GM19372 (cell line): Measurements from ENCODE around the gene WBP2.

ENCODE experiments used
- ATAC-seq: cut with Tn5 transposase; IDR thresholded peaks from one replicate; pipeline ENCODE4 v1.9.1; 2021; ENCODE audit warnings: mild to moderate bottlenecking, low read depth, moderate library complexity; ENCODE audit not compliant: unreplicated experiment

The WBP2 gene

DNA sequence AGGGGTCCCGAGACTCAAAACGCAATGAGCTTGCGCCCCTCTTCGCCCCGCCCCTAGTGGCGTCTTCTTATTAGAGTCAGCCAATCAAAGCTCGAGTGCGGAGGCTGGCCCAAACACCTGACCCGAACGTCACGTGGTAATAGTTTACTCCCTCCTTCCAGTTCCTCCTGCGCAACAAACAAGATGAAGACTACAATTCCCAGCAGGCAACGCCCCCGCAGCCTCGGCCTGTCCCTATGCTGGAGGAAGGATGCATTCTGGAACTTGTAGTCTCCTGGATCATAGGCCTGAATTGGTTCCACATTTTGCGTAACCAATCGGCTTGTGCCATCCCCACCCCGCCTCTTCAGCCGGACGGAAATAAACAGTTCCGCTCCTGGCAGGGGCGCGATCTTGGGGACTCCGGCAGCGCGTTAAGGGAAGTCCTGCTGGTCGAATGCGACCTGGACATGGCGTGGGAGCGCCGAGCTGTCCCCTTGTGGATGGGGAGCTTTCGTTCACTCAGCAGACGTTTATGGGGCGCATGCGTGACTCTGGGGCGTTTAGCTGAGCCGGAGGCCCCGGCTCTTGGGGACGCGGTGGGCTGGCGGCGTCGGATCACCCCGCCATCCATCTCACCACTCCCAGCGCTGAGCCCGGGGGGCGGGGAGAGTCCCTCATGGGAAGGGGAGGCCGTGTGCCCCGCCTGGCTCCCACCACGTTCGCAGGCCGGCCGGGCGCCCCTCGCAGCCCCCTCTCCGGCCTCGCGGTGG lies at the start of gene WBP2:
WBP2 (minus strand) TSS at position 26 of the 752 bp plus-strand sequence. CDS start 38 bp downstream, outside the sequence.
- ATAC-seq = peak; percentile 88

GRCh38 chr17:75902406-75902805 lies 47.3 kb upstream of the WBP2 start:
- no peak for ATAC-seq

DNA sequence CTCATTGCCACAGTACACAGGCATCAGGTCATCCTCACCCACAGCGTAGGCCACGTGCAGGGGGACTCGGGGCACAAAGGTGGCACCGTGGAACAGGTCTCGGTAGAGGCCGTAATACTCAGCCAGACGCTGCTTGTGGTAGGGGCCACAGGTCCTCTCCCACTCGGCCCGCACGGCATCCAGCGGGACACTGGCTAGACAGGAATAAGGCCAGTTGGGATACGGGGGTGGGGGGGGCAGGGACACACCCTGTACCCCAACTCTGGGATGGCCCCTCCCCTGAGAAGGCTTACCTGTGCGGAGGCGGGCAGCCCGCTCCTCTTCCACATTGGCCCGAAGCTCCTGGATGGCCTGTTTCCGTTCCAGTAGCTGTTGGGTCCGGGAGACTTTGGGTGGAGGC lies 46.6 kb upstream of the WBP2 start:
- no peak for ATAC-seq

DNA sequence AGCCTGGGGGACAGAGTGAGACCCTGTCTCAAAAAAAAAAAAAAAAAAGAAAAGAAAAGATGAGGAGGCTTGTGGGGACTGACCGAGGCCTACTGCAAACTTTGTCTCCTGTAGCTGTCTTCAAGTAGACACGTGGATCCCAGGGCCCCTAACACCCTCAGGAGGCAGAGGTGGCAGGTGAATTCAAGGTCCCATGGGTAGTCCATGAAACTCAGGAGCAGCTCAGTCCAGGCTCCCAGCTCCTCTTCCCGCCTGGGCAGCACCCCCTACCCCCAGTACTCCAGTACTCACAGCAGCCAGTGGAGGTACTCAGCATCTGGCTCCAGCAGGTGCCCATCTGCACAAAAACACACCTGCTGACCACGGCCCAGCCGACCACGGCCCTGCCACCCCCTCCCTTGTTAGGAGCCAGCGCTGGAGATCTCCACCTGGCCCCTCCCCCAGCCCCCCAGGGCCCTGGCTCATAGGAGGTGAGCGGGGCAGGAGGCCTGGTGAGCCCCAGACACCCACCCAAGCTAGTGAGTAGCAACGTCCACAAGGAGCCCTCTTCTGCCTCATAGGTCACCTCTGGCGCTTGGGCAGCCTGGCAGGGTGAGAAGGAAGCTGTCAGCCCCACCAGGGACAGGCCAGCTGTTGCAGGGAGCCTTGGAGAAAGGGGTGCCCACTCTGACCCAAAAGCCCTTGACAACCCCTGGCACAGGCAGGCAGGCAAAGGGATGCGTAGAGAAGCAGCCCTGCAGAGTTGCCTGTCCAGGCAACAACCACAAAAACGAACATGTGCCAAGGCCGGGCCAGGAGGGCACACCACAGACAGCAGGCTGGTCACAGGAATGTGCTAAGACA lies 45.8 kb upstream of the WBP2 start:
- no peak for ATAC-seq

DNA sequence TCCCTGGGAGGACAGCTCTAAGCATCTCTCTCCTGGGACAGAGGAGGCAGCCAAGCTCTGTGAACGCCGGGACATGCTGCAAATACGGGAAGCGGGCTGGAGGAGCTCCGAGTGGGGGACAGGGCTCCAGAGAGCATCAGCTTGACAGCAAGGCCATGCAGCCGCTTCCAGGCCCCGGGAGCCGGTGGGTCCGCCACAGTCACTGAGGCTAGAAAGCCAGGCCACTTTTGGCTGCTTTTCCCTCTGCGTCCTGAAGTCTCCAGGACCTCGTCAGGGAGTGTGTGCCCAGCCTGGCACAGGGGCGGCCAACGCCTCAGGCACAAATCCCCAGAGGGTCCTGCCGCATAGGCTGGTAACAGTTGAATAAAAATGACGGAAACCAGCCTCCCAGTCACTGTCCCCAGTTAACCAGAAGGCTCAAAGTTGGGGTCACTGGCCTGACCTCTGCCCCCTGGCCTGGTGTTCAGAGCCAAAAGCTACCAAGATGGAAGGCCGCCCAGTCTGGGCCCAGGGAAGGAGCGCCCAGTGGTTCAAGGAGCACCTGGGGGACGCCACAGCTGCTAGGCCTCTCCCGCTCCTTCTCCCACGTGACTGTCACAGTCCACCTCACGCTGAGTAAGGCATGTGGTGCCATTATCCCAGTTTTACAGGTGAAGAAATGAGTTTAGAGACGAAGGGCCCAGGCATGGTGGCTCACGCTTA lies 44.8 kb upstream of the WBP2 start:
- ATAC-seq = no peak

GRCh38 chr17:75899353-75899752 lies 44.2 kb upstream of the WBP2 start:
- ATAC-seq = no peak

GRCh38 chr17:75898791-75899190 lies 43.7 kb upstream of the WBP2 start:
- no peak for ATAC-seq

GRCh38 chr17:75898065-75898464 lies 42.9 kb upstream of the WBP2 start:
- no peak for ATAC-seq

DNA sequence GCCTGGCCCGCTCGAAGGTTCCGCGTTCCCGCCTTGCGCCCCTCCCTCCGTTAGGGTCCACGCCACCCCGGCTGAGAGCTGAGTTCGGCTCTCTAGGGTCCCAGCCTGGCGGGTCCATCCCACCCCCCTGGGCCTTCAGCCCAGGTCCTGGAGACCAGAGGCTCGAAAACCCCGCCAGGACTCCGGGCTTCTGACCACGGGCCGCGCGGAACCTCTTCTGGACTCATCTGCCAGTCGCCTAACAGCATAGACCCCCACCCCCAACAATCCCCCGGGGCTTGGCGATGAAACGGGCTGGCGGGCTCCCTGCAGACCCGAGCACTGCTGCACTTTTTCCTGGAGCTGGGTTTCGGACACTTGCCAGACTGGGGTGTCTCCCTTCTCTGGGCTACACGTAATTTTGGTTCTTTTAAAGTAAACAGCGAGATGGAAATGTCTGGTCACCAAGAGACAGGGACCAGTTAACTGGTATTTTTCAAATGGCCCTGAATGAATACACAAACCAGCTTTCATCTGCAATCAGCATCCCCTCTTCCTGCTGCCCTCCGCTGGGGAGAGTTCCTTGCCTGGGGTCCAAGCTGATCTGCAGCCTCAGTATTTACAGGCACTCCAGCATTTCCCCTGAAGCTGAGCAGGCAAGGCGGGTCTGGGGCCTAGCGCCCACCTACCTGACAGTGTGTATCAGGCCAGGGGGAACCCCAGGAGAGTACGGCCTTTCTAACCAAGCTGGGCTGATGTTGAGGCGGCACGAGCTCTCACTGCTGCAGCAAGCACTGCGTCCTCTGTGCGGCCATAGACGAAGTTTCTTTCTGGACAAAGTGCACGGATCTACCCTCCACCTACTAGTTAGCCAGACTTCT lies 42.3 kb upstream of the WBP2 start:
- ATAC-seq = no peak

DNA sequence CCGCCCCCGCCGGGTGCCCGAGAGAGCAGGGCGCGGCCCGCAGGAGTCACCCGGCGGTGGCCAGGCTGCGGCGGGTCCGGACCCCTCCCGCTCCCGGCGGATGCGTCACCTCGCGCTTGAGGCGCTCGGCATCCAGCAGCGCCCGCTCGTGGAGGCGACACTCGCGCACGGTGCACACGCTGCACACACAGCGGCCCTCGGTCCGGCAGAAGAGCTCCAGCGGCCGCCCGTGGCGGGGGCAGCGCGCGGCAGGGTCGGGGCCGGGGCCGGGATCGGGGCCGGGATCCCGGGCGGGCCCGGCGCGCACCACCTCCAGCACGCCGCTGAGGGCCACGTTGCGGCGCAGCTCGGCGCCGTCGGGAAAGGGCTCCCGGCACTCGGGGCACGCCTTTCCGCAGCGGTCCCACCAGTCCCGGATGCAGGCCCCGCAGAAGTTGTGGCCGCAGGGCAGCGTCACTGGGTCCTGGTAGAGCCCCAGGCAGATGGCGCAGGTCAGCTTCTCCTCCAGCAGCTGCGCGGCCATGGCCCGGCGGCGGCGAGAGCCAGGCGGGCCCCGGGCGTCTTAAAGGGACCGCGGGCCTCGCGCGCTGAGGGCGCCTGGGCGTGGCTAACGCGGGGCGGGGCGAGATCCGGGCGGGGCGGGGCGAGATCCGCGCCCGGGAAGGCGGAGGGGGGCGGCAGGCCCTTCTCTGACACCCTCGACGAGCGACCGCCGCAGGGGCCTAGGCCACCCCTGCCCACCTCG lies 41.5 kb upstream of the WBP2 start, which contains the start of gene TRIM65:
TRIM65 (minus strand) TSS at position 537 of the 745 bp plus-strand sequence; CDS start at position 523, 14 bp downstream.
- peak; percentile 61 for ATAC-seq

DNA sequence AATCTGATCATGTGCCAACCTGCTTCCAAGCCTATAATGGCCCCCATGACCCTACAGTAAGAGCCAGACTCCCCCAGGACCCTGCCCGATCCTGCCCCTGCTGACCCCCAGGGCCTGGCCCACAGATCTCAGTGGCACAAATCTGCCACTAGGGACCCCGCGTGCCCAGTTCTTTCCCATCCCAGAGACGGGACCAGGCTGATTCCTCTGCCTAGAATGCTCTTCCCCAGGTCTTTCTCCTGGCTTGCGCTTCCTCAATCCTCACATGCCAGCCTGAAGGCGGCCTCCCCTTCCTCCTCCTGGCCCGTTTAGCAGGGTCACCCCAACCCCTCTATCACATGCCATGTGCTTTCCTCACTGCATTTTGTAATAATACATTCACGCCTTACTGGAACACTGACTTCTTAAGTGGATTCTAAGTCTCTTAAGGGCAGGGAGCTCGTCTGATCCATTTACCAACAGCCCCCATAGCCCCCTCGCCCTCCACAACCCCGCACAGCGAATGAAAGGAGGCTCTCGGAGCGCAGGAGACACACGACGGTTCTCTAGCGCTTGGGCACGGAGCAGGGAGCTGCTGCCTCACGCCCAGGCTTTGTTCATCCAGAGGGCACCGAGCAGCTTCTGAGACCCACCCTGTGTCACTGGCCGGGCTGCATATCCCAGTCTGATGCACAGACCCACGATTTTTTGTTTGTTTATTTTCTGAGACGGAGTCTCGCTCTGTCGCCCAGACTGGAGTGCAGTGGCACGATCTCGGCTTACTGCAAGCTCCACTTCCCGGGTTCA lies 40.4 kb upstream of the WBP2 start:
- ATAC-seq = no peak

DNA sequence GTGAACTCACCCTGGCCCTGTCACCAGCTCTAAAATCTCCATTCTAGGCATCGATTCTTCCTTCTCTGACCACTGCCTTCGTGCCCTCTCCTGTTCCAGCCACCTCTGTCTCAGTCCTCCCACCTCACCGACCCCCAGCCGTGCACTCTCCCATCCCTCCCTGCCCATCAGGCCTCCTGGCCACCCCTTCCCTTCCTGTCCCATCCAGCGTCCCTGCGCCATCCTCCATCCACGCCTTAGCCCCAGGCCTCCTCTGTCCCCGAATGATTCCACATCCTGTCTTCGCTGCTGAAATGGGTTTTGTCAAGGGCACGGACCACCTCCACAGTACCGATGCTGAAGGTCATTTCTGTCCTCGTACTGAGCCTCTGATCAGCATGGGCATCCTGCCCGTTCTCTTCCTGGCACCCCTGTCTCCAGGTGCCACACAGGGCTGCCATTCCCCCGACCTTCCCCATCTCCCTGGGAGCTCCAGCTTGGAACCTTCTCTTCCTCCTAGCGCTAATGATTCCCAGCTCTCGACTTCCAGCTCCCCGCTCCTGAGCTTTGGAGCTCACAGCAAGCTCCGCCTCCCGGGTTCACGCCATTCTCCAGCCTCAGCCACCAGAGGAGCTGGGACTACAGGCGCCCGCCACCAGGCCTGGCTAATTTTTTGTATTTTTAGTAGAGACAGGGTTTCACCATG lies 39.1 kb upstream of the WBP2 start:
- ATAC-seq = no peak

DNA sequence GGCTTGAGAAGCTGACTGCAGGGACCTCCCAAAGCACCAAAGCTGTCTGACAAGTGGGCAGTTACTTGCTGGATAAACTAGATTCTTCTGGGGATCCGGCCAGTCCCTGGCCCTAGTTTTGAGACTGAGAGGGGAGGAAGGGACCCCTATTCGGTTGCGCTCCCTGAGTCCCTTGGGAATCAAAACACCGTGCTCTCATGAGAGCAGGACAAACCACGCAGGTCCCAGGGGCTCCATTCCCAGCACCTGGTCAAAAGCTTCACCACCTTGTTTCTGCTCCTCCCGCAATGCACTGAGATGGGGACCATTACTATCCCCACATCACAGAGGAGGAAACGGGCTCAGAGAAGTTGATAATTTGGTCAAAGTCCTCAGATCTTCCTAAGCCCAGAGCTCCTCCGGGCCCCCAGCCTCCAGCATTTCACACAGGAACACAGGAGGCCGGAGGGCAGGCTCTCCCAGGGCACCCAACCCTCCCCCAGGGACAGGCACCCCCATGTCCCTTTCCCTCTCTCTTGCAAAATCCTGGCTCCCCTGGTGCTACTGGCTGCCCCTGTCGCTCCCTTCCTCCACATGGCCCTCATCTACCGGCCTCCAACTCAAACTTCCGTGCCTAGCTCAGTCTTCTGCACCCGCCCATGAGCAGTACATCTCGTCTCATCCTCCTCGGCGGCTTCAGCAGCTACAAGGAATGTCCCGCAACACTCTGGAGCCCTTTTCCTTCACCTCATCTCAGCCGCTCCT lies 38.3 kb upstream of the WBP2 start:
- no peak for ATAC-seq

DNA sequence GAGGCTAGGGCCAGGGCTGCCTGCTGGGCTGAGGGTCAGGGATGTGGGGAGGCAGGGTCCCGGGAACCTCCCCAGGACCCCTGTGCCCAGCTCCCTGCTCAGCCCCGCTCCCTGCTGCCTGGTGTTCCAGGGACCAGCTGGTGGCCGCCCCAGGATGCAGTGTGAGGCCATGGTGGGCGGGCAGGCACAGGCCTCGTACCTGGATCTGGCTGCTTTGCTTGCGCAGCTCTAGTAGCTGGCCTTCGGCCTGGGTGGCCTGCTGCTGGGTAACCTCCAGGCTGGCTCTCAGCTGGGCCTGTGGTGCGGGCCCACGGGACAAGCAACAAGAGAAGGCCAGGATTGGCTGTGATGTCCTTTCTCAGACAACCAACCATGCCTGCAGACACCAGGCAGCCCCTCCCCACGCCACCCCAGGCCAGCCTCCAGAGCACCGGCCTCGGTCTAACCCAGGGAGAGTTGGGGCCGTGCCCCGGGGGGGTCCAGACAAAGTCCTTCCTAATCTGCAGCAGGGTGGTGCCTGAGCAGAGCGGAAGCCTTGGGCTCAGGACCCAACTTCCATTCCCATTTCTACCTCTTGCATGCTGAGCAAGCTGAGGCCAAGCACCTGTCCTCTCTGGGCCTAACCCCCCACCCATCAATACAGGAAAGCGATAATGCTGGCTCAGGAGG lies 37.6 kb upstream of the WBP2 start:
- ATAC-seq = no peak

DNA sequence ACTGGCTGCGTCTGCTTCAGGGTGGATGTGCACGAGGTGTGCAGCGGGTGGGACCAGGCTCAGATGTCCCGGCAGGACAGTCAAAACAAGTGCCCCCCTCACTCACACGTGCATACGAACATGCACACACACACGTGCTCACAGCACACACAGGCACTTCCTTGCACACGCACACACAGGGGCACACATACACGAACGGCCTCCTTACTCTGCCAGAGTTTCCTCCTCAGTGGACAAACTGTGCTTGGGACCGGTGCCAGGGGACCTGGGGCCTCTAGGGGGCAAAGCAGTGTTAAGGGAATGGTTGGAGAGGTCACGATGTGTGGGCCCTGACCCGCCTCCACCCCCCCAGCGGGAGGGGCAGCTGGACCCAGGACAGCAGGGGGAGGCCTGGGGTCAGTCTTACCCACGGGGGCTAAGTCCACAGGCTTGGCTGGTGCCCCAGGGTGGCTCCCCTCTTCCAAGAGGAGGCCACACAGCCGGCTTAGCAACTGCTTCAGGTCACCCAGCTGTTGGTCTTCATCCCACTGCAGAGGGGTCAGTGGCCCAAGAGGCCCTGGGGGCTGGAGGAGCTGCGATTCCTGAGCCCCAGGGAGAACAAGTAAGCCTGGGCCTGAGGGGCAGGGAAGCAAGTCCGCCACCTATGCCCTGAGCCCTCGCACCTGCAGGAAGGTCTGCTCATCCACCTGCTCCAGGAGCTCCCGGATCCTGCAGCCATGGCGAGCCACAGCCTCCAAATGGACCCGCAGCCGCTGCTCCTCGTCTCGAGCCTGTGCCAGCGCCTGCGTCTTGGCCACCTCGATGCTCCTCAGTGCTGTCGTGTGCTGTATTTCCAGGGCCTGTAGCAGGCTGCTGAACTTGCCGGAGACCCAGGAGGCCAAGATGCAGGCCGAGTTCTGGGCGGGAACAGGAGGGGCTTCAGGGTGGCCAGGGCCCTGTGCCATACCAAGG lies 36.7 kb upstream of the WBP2 start:
- ATAC-seq = no peak
